Lower lobe of right lung (tissue), 2 donors: ENCODE data around the gene CREBBP. TPM values are rescaled to one million over a fixed set of nuclear protein-coding genes. Genes with fewer than 3 reads are reported as not detected.

Experiments
- ATAC-seq, 2 donors: fragments of 200-7000 bp; cut with Tn5 transposase; one replicate each; pipeline ENCODE4 v1.9.1; 2020 to 2022; ENCODE audit warnings: mild to moderate bottlenecking in 2 of 2, moderate library complexity in 2 of 2
- DNase-seq: peaks from one replicate; pipeline ENCODE4 v3.0.0-alpha.2; 2020
- H3K27ac ChIP-seq: fragments of 200-600 bp; one replicate; pipeline ENCODE4 v1.8.0; 2022
- H3K27me3 ChIP-seq: fragments of 200-600 bp; one replicate; pipeline ENCODE4 v1.8.0; 2022; ENCODE audit warnings: low read depth
- H3K36me3 ChIP-seq: fragments of 200-600 bp; one replicate; pipeline ENCODE4 v1.8.0; 2022; ENCODE audit warnings: mild to moderate bottlenecking
- H3K4me1 ChIP-seq: fragments of 200-600 bp; one replicate; pipeline ENCODE4 v1.8.0; 2022
- H3K4me3 ChIP-seq: fragments of 200-600 bp; one replicate; pipeline ENCODE4 v1.8.0; 2022; ENCODE audit warnings: mild to moderate bottlenecking
- H3K9me3 ChIP-seq: fragments of 200-600 bp; one replicate; pipeline ENCODE4 v1.8.0; 2022
- intact Hi-C: fragments of 100-400 bp; cut with DNase I; formaldehyde crosslinking; loops from one replicate; pipeline ENCODE4 v1.11.0; 2022
- total RNA-seq: library from RNA; stranded (reverse); fragmentation: NEBNext Ultra II Directional; extraction: Animal tissue kit (Norgen Biotek cat#: 25700); gene quantifications from one replicate; pipeline ENCODE4 v1.2.1, GENCODE V29; 2021
- TF ChIP-seq, protein P1 (sequence below): fragments of 200-600 bp; IDR thresholded peaks from one replicate; pipeline ENCODE4 v1.8.0; 2022; ENCODE audit warnings: antibody characterized with exemption, mild to moderate bottlenecking
- donor health status: DM: no; HTN: yes; CAD: no; lungs with severe emphysema.

CREBBP gene
- total RNA-seq, 1 donor from 2014 or later = 78.3 TPM

- H3K4me3 ChIP-seq = no peak overlapping the region
- H3K27ac ChIP-seq = no peak overlapping the region
- H3K9me3 ChIP-seq = no peaks in the 10 kb centered on the region
- intact Hi-C loops = no loop called here
- TF ChIP-seq, protein P1, sequence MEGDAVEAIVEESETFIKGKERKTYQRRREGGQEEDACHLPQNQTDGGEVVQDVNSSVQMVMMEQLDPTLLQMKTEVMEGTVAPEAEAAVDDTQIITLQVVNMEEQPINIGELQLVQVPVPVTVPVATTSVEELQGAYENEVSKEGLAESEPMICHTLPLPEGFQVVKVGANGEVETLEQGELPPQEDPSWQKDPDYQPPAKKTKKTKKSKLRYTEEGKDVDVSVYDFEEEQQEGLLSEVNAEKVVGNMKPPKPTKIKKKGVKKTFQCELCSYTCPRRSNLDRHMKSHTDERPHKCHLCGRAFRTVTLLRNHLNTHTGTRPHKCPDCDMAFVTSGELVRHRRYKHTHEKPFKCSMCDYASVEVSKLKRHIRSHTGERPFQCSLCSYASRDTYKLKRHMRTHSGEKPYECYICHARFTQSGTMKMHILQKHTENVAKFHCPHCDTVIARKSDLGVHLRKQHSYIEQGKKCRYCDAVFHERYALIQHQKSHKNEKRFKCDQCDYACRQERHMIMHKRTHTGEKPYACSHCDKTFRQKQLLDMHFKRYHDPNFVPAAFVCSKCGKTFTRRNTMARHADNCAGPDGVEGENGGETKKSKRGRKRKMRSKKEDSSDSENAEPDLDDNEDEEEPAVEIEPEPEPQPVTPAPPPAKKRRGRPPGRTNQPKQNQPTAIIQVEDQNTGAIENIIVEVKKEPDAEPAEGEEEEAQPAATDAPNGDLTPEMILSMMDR = no peak
- DNase-seq = no peak
- peaks cover 100% of the 10 kb centered on the region for H3K36me3 ChIP-seq
- no peak for ATAC-seq
- H3K4me1 ChIP-seq = no peaks in the 10 kb centered on the region
- no peaks in the 10 kb centered on the region for H3K27me3 ChIP-seq
These were observed 139.6 kb downstream of the CREBBP start for GRCh38 chr16:3740934-3741333.

DNA sequence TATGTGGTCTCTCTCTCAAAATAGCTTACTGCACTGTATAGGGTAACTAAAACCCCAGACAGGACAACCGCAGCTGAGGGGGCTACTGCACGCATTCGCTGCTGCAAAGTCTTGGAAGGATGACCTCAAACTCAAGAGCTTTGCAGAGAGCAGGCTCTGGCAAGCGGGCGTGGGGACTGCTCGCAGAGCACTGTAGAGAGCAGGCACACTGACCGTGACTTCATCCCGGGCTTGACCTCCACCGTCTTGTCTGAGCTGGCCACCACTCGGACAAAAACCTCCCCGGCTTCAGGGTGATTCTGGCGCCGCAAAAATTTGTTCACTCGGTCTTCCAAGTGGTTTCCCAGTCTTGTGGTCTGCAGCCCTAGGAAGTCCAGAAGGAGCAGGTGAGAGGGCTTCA, 140.3 kb downstream of the CREBBP start:
- Histone ChIP-seq H3K9me3 (no peaks in the 10 kb centered on the region), H3K27ac (no peak overlapping the region), H3K27me3 (no peaks in the 10 kb centered on the region), H3K36me3 (peaks cover 100% of the 10 kb centered on the region), H3K4me3 (no peak overlapping the region), H3K4me1 (no peaks in the 10 kb centered on the region)
- ATAC-seq = no peak
- DNase-seq = no peak
- intact Hi-C loops = no loop called here
- TF ChIP-seq, protein P1 = no peak

DNA sequence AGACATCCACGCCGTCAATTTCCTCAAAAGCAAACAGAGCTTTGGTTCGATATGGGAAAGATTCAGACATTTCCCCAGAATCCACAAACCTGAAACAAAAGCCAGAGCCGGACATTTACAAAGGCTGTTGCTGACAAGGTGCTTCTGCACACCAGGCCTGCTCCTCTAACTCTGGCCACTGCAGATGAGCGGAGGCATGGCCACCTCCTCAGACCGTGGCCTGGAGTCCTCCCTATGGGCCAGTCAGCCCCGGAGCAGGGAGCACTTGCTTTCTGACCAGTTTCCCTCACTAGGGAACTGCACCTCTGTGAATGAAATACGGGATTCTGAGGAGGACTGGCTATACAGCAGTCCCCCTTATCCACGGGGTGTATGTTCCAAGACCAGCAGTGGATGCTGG, 140.9 kb downstream of the CREBBP start:
- no peaks in the 10 kb centered on the region for H3K9me3 ChIP-seq
- ATAC-seq = no peak
- H3K36me3 ChIP-seq = peaks cover 100% of the 10 kb centered on the region
- no peak overlapping the region for H3K27ac ChIP-seq
- intact Hi-C loops = no loop called here
- H3K4me3 ChIP-seq = no peak overlapping the region
- H3K4me1 ChIP-seq = no peaks in the 10 kb centered on the region
- no peak for DNase-seq
- H3K27me3 ChIP-seq = no peaks in the 10 kb centered on the region
- TF ChIP-seq, protein P1 = no peak

- no peaks in the 10 kb centered on the region for H3K9me3 ChIP-seq
- intact Hi-C loops = no loop called here
- peaks cover 100% of the 10 kb centered on the region for H3K36me3 ChIP-seq
- H3K27me3 ChIP-seq = no peaks in the 10 kb centered on the region
- TF ChIP-seq, protein P1 = no peak
- no peaks in the 10 kb centered on the region for H3K4me1 ChIP-seq
- H3K4me3 ChIP-seq = no peak overlapping the region
- ATAC-seq (no peak), DNase-seq (no peak)
- no peak overlapping the region for H3K27ac ChIP-seq
These were observed 142.0 kb downstream of the CREBBP start for GRCh38 chr16:3738541-3738940.

DNA sequence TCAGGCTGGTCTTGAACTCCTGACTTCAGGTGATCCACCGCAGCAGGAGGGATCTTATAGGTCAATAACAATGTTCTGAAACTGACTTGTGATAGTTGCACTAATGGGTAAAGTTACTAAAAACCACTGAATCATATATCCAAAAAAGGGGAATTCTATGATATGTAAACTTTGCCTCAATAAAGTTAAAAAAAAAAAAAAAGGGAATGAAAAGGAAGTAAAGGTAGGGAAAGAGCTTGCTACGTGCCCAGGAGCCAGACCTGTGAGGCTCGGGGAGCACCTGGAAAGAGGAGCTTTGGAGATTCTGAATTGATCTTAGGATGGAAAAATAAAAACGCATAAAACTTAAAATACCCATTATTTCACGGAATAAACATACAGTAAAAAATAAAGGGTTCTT, 142.4 kb downstream of the CREBBP start:
- intact Hi-C loops = no loop called here
- TF ChIP-seq, protein P1 = no peak
- Histone ChIP-seq H3K27ac (no peak overlapping the region), H3K27me3 (no peaks in the 10 kb centered on the region), H3K36me3 (peaks cover 100% of the 10 kb centered on the region), H3K4me3 (no peak overlapping the region), H3K4me1 (no peaks in the 10 kb centered on the region), H3K9me3 (no peaks in the 10 kb centered on the region)
- no peak for ATAC-seq
- no peak for DNase-seq

- H3K4me1 ChIP-seq = no peaks in the 10 kb centered on the region
- TF ChIP-seq, protein P1 = no peak
- no peaks in the 10 kb centered on the region for H3K9me3 ChIP-seq
- intact Hi-C loops = no loop called here
- ATAC-seq (no peak), DNase-seq (no peak)
- H3K27ac ChIP-seq = no peak overlapping the region
- no peak overlapping the region for H3K4me3 ChIP-seq
- peaks cover 99% of the 10 kb centered on the region for H3K36me3 ChIP-seq
- H3K27me3 ChIP-seq = no peaks in the 10 kb centered on the region
These were observed 143.3 kb downstream of the CREBBP start for GRCh38 chr16:3737181-3737580.
